Measurements from ENCODE around the gene RHOBTB1.
"Not testable (repeated sequence)": the region's sequence is repeated elsewhere in the genome, so short reads cannot be mapped to it uniquely, and the experiment has no call there.

Gene RHOBTB1

DNA sequence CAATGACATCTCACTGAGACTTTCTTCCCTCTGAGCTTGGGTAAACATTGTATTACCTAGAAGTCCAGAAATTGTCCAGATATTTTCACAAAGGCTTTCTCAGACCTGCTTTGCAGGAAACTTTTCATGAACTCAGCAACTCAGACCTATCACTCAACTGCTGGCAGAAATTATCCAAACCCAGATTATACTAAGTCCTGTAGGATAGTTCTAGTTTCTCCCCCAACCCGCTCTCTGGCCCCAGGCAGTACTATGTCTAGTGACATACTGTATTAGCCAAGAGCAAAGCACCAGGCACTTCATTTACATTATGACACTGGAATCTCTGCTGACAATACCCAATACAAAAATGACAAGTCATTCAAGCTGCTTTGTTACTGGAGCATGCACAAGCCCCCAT, 75.0 kb downstream of the RHOBTB1 start:
- DNase-seq (ENCODE audit: low read depth in 2 of 2), result no peak

GRCh38 chr10:60865198-60865783, 78.7 kb downstream of the RHOBTB1 start:
- no peak for DNase-seq (ENCODE audit: low read depth in 2 of 2)

GRCh38 chr10:60863796-60864195, 80.2 kb downstream of the RHOBTB1 start:
- DNase-seq (ENCODE audit: low read depth in 2 of 2), result no peak

DNA sequence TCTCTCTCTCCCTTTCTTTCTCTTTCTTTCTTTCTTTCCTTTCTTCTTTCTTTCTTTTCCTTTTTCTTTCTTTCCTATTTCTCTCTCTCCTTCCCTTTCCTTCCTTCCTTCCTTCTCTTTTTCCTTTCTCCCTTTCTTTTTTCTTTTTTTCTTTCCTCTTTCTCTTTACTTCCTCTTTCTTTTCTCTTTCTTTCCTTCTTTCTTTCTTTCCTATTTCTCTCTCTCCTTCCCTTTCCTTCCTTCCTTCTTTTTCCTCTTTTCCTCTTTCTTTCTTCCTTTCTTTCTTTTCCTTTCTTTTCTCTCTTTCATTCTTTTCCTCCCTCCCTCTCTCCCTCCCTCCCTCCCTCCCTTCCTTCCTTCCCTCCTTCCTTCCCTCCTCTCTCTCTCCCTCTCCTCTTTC, 81.5 kb downstream of the RHOBTB1 start:
- no peak for DNase-seq (ENCODE audit: low read depth in 2 of 2)

DNA sequence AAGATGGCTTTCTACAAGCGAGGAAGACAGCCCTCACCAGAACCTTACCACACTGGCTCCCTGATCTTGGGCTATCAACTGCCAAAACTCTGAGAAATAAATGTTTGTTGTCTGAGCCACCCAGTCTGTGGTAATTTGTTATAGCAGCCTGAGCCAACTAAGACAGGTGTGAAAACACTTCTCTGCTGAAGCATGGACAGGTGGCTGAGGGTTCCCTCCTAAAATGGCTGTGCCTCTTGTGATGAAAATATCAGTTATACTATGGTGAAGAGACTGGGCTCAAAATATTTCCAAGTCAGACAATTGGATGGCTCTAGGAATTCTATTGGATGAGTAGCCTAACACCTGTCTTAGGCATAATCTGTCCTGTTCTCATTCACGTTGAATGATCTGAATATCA, 87.6 kb downstream of the RHOBTB1 start:
- DNase-seq (ENCODE audit: low read depth in 2 of 2), result no peak

DNA sequence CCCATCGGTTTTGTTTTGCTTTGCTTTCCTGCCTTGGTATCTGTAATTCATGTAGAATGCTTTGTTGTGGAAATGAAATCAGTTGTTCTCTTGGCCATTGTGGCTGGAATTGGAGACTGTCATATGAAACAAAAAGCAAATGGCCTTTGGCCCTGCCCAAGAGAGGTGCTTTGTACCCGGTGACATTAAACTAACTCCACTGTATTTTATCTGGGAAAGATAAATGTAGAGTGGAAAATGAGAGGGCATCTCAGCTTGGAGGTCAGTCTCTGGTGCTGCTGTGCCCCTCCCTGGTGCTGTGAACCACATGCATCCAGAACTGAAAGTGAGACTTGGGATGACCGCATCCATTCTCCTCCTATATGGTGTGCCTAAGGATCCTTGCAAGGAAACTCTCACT, 90.3 kb downstream of the RHOBTB1 start:
- DNase-seq (ENCODE audit: low read depth in 2 of 2), result no peak

DNA sequence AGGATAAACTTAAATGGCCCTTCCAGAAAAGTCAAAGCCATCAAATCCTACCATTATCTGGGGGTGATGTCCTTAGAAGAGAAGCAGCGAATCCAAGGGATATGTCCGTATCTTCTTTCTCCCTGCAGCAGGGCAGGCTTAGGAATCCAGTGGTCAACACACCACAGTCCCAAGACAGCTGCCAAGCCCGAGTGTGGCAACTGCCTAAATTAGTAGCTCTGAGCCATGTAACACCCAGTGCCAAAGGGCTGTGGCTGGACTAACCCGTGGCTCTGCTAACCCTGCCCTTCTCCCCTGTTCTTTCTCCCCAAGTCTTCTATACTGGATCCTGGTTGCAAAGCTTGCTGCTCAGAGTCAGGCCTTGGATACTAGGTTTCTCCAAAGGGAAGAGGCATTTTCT, 90.9 kb downstream of the RHOBTB1 start:
- DNase-seq (ENCODE audit: low read depth in 2 of 2), result no peak

DNA sequence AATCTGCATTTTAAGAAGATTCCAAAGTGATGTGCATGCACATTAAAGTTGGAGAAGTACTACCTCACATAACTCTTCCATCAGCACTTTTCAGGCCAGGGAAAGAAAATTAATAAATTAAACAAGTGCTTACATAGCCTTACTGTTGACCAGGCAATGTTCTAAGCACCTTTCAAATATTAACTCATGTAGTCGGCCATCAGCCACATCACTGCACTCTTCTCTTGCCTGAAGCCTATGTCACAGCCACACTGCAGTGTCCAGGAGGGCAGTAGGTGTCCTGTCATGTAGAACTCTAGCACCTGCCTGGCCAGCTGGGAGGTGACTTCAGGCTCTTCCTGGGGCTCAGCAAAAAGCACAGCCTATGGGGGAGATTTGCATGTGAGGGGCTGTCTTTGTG, 94.2 kb downstream of the RHOBTB1 start:
- DNase-seq (ENCODE audit: low read depth in 2 of 2), result no peak

- no peak for DNase-seq (ENCODE audit: low read depth in 2 of 2)
Measured at GRCh38 chr10:60849217-60849616, 94.8 kb downstream of the RHOBTB1 start.

DNA sequence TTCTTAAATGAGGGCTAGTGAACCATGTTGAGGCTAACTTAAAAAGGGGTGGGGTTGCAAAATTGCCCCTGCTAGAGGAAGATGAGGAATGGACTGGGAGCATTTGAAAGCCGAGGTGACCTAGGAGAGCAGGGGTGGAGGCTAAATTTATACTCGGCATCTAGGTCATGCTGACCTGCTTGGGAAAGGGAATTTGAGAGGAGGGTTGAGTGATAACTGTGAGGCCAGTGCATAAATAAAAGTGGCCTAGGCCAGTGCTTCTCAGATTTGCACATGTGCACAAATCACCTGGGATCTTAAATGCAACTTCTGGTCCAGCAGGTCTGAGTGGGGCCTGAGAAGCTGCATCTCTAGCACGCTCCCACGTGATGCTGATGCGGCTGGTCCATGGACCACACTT, 95.3 kb downstream of the RHOBTB1 start:
- no peak for DNase-seq (ENCODE audit: low read depth in 2 of 2)

DNA sequence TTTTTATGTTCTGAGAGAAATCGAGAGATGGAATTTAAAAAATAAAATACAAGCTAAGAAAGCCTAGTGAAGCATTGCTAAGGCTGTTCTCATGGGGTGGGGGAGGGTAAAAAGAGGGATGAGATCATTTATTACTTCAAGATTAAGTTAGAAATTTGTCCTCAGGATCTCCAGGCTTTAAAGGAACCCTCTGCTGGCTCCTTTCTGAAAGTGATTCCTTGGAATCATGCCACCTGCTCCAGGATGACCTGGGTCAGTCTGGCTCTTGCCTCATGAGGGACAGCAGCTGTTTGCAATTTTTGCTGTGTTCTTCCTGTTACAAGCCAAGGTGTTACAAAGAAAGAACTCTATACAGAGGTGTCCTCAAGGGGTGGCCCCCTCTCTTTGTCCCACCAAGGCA, 95.9 kb downstream of the RHOBTB1 start:
- DNase-seq (ENCODE audit: low read depth in 2 of 2), result no peak

- no peak for DNase-seq (ENCODE audit: low read depth in 2 of 2)
Measured at GRCh38 chr10:60846173-60846572, 97.8 kb downstream of the RHOBTB1 start.

DNA sequence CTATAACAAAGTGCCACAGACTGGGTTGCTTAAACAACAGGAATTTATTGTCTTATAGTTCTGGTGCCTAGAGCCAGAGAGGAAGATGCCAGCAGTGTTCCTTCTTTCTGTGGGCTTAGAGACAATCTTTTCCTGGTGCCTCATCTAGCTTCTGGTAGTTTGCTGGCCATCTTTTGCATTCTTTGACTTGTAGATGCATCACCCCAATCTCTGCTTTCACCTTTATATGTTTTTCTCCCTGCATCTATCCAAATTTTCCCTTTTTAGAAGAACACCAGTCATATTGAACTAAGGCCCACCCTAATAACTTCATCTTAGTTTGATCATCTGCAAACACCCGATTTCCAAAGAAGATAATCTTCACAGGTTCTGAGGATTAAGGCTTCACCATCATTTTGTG, 98.9 kb downstream of the RHOBTB1 start:
- DNase-seq (ENCODE audit: low read depth in 2 of 2), result no peak

DNA sequence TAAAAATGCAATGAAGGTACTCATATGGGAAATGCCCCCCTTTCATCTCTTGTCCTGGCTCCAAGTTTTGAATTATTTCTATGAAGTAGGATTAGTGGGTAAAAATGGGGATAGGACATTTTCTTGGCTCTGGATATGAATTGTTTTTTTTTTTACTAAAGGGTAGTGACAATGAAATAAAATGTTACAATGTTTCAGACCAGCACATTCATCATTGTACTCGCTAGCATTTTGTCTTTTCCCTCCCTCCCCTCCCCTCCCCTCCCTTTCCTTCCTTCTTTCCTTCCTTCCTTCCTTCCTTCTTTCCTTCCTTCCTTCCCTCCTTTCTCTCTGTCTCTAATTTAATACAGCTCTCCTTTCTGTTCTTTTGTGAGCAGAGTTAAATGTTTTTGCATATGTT, 101.3 kb downstream of the RHOBTB1 start:
- DNase-seq (ENCODE audit: low read depth in 2 of 2), result no peak

- DNase-seq (ENCODE audit: low read depth in 2 of 2), result not testable (repeated sequence)
Measured at GRCh38 chr10:60841227-60841626, 102.8 kb downstream of the RHOBTB1 start.

DNA sequence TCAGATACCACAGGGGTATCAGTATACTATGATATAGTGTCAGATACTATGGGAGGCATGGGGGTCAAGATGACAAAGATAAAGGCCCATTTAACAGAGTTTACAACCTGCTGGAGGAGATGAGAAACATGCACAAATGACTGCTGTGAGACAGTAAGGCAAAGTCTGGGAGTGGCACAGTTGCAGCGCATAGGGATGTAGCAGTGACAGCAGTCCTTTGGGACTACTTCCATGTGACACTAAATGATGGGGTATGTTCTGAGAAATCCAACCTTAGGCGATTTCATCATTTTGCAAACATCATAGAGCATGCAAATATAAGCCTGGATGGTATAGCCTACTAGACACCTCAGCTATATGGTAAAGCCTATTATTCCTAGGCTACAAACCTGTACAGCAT, 108.9 kb downstream of the RHOBTB1 start:
- no peak for DNase-seq (ENCODE audit: low read depth in 2 of 2)

DNA sequence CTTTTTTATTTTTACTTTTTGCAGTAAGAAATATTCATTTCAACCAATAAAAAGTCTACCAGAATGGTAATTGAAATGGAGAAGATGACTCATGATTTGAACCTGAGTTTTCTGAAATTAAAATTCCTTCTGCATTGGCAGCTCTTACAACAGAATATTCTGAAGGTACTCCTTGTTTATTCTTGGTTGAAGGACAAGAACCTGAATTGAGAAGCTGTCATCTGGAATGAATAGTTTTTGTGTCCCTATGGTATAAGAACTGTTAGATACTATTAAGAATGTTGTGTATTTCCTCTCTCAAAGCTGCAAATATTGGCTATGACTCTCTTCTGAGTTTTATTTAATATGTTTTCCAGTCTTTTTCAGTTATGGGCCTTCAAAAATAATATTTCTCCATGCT, 109.6 kb downstream of the RHOBTB1 start:
- no peak for DNase-seq (ENCODE audit: low read depth in 2 of 2)

DNA sequence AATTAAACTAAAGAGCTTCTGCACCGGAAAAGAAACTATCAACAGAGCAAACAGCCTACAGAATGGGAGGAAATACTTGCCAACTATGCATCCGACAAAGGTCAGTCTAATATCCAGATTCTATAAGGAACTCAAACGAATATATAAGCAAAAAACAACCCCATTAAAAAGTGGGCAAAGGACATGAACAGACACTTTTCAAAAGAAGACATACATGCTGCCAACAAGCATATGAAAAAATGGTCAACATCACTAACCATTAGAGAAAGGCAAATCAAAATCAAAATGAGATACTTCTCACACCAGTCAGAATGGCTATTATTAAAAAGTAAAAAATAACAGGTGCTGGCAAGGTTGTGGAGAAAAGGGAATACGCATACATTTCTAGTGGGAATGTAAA, 111.8 kb downstream of the RHOBTB1 start:
- not testable (repeated sequence) for DNase-seq (ENCODE audit: low read depth in 2 of 2)

DNA sequence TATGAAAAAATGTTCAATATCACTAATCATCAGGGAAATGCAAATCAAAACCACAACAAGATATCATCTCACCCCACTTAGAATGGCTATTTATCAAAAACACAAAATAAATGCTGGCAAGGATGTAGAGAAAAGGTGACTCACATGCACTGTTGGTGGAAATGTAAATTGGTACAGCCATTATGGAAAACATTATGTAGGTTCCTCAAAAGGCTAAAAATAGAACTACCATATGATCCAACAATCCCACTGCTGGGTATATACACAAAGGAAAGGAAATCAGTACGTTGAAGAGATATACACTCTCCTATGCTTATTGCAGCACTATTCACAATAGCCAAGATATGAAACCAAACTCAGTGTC, 115.5 kb downstream of the RHOBTB1 start:
- DNase-seq (ENCODE audit: low read depth in 2 of 2), result no peak

DNA sequence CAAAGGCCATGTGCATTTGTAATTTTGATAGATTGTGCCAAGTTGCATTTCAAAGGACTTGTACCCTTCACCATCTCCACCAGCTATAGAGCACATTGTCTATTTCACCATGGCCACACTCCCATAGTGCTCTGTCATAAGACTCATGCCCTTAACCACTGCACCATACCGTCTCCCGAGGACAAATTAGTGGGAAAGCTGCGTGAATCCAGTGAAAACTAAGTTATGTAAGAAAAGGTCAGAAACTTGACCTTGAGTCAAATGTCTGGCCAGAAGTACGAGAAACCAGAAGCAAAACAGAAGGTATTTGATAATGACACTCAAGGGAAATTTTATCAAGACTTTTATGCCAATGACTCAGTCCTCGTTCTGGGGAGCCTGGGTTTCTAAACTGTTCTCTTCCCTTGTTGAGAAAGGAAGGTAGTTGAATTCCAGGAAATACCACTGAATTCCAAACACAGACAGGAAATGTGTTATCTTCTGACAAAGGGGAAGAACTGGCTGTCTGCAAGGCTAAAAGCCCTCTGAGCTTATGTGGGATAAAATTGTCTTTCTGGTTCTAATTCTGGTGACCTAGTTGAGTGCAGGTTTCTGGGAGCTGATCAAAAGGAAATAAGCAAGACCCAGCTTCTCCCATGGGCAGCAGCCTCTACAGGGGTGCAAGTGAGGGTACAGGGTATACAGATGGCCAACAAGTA, 116.0 kb downstream of the RHOBTB1 start:
- DNase-seq (ENCODE audit: low read depth in 2 of 2), result no peak

DNA sequence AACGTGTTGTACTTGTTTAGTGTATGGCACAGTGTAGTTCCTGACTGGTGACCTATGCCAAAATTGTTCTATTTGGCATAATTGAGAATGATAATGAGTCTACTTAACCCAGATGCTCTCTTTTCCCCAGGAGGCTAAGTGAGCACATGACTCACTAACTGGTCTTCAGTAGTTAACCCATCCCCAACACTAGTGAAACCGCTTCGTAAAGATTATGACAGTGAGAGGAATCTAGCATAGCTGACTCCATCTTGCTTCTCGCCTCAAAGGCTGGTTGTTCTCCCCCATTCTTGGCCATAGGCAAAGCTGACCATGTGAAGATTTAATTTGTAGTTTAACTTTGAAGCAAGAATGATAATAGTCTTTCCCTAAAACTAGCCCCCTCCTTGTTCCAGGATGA, 118.5 kb downstream of the RHOBTB1 start:
- no peak for DNase-seq (ENCODE audit: low read depth in 2 of 2)

GRCh38 chr10:60823324-60823723, 120.7 kb downstream of the RHOBTB1 start:
- no peak for DNase-seq (ENCODE audit: low read depth in 2 of 2)

DNA sequence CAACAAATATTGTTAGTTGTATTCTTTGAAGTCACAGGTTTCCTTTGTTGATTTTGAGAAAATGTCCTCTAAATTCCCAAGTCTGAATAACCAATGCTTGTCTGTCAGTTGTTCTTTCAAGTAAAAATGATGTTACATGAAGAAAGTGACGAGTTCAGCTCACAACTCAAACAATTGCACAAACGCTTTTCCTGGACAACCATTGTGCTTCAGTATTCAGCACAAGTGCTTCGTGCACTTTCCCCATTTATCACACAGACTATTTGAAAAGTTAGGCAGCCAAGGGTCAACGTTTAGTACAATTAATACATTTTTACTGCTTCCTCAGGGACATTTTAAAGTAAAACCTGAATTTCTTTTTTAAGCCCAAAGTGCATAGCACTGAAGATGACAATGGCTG, 121.2 kb downstream of the RHOBTB1 start:
- DNase-seq (ENCODE audit: low read depth in 2 of 2), result no peak

DNA sequence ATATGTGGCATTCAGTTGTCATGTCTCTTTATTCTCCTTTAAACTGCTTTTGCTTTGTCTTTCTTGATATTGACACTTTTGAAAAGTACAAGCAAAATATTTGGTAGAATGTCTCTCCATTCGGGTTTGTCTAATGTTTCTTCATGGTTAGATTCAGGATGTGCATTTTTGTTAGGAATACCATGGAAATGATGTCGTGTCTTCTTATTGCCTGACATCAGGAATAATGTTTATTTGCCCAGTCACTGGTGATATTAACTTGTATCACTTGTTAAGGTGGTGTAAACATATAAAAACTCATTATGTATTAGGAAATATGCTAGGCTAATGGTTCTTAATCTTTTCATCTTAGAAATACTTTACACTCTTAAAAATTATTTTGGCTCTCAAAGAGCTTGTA, 122.3 kb downstream of the RHOBTB1 start:
- no peak for DNase-seq (ENCODE audit: low read depth in 2 of 2)

Measured in stimulated activated CD8-positive, alpha-beta memory T cell treated with anti-CD3 and anti-CD28 coated beads, Interleukin-15, amount 100 ng/mL, for 48 hours (primary cell).